DOHH2 (cell line): ENCODE measurements around the gene MARVELD2.
"Not testable (repeated sequence)": the region's sequence is repeated elsewhere in the genome, so short reads cannot be mapped to it uniquely, and the experiment has no call there.

Source experiments
- H3F3A ChIP-seq: fragments of 200-600 bp; sonication (generic), shearing (Covaris generic); 2 replicates; pipeline ENCODE4 v1.6.0; 2016; ENCODE audit warnings: antibody characterized with exemption, mild to moderate bottlenecking; ENCODE audit not compliant: control insufficient read depth, insufficient read depth
- H3K27ac ChIP-seq: fragments of 200-600 bp; sonication (generic); 2 replicates; pipeline ENCODE4 v1.5.1; 2014; ENCODE audit warnings: low read depth, mild to moderate bottlenecking, low read length, moderate library complexity
- H3K27me3 ChIP-seq: fragments of 200-600 bp; sonication (generic); 2 replicates; pipeline ENCODE4 v1.6.1; 2014; ENCODE audit warnings: mild to moderate bottlenecking, low read length, mixed read lengths; ENCODE audit not compliant: control insufficient read depth
- H3K36me3 ChIP-seq: fragments of 200-600 bp; sonication (generic); 2 replicates; pipeline ENCODE4 v1.6.1; 2014; ENCODE audit warnings: mild to moderate bottlenecking, low read length, moderate library complexity, mixed read lengths; ENCODE audit not compliant: control insufficient read depth
- H3K4me1 ChIP-seq: fragments of 200-600 bp; sonication (generic); 2 replicates; pipeline ENCODE4 v1.6.1; 2014; ENCODE audit warnings: mild to moderate bottlenecking, low read length, mixed read lengths; ENCODE audit not compliant: control insufficient read depth
- H3K4me2 ChIP-seq: fragments of 200-600 bp; sonication (generic); 2 replicates; pipeline ENCODE4 v1.6.0; 2014; ENCODE audit warnings: mild to moderate bottlenecking, low read length, moderate library complexity
- H3K4me3 ChIP-seq: fragments of 200-600 bp; sonication (generic); 2 replicates; pipeline ENCODE4 v1.5.1; 2014; ENCODE audit warnings: mild to moderate bottlenecking, low read length, mixed read lengths
- H3K79me2 ChIP-seq: fragments of 200-600 bp; sonication (generic); 2 replicates; pipeline ENCODE4 v1.6.1; 2014; ENCODE audit warnings: mild to moderate bottlenecking, low read length, mixed read lengths; ENCODE audit not compliant: control insufficient read depth
- H3K9me2 ChIP-seq: fragments of 200-600 bp; sonication (generic); replicated peaks from 2 replicates; pipeline ENCODE4 v1.6.1; 2014; ENCODE audit warnings: mild to moderate bottlenecking, low read length, mixed read lengths; ENCODE audit not compliant: control insufficient read depth
- H3K9me3 ChIP-seq: fragments of 200-600 bp; sonication (generic); 2 replicates; pipeline ENCODE4 v1.6.1; 2014; ENCODE audit warnings: antibody characterized with exemption, low read length, mixed read lengths; ENCODE audit not compliant: control insufficient read depth, insufficient read depth
- H4K20me1 ChIP-seq: fragments of 200-600 bp; sonication (generic); 2 replicates; pipeline ENCODE4 v1.6.0; 2014; ENCODE audit warnings: low read depth, mild to moderate bottlenecking, antibody characterized with exemption, low read length, moderate library complexity; ENCODE audit not compliant: control insufficient read depth, insufficient read depth
- EZH2phosphoT487 ChIP-seq: fragments of 200-600 bp; sonication (generic); IDR thresholded peaks from 2 replicates; pipeline ENCODE4 v1.6.1; 2017; ENCODE audit warnings: borderline replicate concordance, mild to moderate bottlenecking, antibody characterized with exemption, low read length, moderate library complexity, mixed read lengths
- TF ChIP-seq, protein P1 (sequence below): fragments of 200-600 bp; sonication (generic); IDR thresholded peaks from one replicate; pipeline ENCODE4 v1.5.1; 2014; ENCODE audit warnings: antibody characterized with exemption, mild to moderate bottlenecking, low read depth, low read length; ENCODE audit not compliant: poor library complexity, severe bottlenecking

Gene MARVELD2

DNA sequence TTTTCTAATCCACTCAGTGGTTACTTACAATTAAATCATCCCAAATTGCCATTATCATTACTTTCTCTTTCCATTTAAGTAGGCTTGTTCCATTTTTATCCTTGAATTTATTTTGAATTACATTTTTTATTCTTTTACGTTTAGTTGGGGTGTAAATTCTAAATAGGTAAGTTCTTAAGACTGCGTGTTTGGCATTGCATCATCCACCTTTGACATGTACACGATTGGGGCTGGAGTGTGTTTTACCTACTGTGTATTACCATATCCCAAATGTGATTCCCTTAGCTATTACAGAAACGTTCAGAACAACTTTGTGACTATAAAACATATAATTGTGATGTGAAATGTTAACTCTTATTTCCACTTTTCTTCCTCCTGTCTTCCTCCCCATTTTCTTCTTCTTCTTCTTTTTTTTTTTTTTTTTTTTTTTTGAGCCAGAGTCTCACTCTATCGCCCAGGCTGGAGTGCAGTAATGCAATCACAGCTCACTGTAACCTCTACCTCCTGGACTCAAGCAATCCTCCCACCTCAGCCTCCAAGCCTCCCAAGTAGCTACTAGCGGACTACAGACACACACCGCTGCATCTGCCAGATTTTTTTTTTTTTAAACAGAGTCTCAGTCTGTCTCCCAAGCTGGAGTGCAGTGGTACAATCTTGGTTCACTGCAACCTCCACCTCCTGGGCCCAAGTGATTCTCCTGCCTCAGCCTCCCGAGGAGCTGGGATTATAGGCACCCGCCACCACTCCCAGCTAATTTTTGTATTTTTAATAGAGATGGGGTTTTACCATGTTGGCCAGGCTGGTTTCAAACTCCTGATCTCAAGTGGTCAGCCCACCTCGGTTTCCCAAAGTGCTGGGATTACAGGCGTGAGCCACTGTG lies 16.7 kb downstream of the MARVELD2 start:
- Histone ChIP-seq H3K4me1 (no peaks in the 10 kb centered on the region), H3K27ac (no peak overlapping the region), H3F3A (no peaks in the 10 kb centered on the region), H3K4me2 (no peak overlapping the region), H3K79me2 (no peaks in the 10 kb centered on the region), H3K9me2 (no peaks in the 10 kb centered on the region), H3K4me3 (no peak overlapping the region), H3K36me3 (no peaks in the 10 kb centered on the region), H4K20me1 (no peaks in the 10 kb centered on the region), H3K9me3 (no peaks in the 10 kb centered on the region), H3K27me3 (no peaks in the 10 kb centered on the region)
- TF ChIP-seq EZH2phosphoT487 = no peak
- TF ChIP-seq, protein P1, sequence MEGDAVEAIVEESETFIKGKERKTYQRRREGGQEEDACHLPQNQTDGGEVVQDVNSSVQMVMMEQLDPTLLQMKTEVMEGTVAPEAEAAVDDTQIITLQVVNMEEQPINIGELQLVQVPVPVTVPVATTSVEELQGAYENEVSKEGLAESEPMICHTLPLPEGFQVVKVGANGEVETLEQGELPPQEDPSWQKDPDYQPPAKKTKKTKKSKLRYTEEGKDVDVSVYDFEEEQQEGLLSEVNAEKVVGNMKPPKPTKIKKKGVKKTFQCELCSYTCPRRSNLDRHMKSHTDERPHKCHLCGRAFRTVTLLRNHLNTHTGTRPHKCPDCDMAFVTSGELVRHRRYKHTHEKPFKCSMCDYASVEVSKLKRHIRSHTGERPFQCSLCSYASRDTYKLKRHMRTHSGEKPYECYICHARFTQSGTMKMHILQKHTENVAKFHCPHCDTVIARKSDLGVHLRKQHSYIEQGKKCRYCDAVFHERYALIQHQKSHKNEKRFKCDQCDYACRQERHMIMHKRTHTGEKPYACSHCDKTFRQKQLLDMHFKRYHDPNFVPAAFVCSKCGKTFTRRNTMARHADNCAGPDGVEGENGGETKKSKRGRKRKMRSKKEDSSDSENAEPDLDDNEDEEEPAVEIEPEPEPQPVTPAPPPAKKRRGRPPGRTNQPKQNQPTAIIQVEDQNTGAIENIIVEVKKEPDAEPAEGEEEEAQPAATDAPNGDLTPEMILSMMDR = no peak

DNA sequence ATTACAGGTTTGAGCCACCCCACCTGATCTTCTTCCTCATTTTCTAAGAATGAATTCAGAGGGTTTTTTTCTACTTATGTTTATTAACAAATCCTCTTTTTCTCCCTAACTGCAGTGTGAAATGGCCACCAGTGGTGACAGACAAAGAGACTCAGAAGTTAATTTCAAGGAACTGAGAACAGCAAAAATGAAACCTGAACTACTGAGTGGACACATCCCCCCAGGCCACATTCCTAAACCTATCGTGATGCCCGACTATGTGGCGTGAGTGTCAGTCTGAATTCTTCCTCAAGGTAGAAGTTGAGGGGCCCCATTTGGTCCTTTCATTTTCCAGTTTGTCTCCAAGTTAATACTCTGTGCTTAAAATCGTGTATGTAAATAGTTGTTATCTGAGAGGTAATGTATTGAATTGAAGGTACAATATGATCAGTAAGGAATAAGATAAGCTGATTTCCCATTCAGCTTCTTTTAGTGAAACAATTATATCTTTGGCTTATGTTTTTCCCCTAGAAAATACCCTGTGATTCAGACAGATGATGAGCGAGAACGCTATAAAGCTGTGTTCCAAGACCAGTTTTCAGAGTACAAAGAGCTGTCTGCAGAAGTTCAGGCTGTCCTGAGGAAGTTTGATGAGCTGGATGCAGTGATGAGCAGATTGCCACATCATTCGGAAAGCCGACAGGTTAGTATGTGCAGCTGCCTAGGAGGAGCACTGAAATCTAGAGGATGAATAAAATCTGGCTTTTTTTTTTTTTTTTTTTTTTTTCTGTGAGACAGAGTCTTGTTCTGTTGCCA lies 17.7 kb downstream of the MARVELD2 start:
- no peaks in the 10 kb centered on the region for H3K9me3 ChIP-seq
- H3F3A ChIP-seq = no peaks in the 10 kb centered on the region
- H3K4me3 ChIP-seq = no peak overlapping the region
- no peaks in the 10 kb centered on the region for H3K79me2 ChIP-seq
- H3K27ac ChIP-seq = no peak overlapping the region
- H3K4me1 ChIP-seq = no peaks in the 10 kb centered on the region
- H4K20me1 ChIP-seq = no peaks in the 10 kb centered on the region
- H3K4me2 ChIP-seq = no peak overlapping the region
- no peaks in the 10 kb centered on the region for H3K27me3 ChIP-seq
- no peaks in the 10 kb centered on the region for H3K9me2 ChIP-seq
- TF ChIP-seq EZH2phosphoT487 = no peak
- TF ChIP-seq, protein P1 = no peak
- no peaks in the 10 kb centered on the region for H3K36me3 ChIP-seq

DNA sequence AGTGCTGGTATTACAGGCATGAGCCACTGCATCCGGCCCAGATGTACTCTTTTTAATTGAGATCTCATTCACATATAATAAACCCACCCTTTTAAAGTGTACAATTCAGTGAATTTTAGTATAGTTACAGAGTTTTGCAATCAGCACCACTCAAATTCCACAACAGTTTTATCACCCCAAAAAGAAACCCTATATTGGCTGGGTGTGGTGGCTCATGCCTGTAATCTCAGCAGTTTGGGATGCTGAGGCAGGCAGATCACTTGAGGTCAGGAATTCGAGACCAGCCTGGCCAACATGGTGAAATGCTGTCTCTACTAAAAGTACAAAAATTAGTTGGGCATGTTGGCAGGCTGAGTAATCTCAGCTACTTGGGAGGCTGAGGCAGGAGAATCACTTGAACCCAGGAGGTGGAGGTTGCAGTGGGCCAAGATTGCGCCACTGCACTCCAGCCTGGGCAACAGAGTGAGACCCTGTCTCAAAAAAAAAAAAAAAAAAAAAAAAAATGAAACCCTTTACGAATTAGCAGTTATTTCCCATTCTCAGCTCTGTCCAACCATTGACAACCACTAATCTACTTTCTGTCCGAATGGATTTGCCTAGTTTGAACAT lies 20.5 kb downstream of the MARVELD2 start:
- not testable (repeated sequence) for H3K9me3 ChIP-seq, H3F3A ChIP-seq, H3K9me2 ChIP-seq, H3K27me3 ChIP-seq, H3K27ac ChIP-seq, H3K36me3 ChIP-seq, H3K79me2 ChIP-seq, H4K20me1 ChIP-seq, H3K4me3 ChIP-seq, H3K4me2 ChIP-seq, H3K4me1 ChIP-seq
